HepG2 (cell line): Measurements from ENCODE around the gene PARP3. TPM values are rescaled to one million over a fixed set of nuclear protein-coding genes. Genes with fewer than 3 reads are reported as not detected.

Source experiments
- KDM3A ChIP-seq: IDR thresholded peaks from 2 replicates; pipeline ENCODE4 v1.6.1; 2018; ENCODE audit warnings: low read depth, missing compliant biosample characterization
- KDM5A ChIP-seq: fragments of 200-600 bp; sonication (generic); IDR thresholded peaks from 2 replicates; pipeline ENCODE4 v1.7.0; 2018; ENCODE audit warnings: antibody characterized with exemption, mild to moderate bottlenecking, low read length, borderline replicate concordance
- ZFP82 ChIP-seq: sonication (generic); formaldehyde crosslinking; IDR thresholded peaks from 2 replicates; pipeline ENCODE4 v1.5.1; 2020; ENCODE audit warnings: mild to moderate bottlenecking, missing genetic modification reagents, borderline replicate concordance
- ZNF12 ChIP-seq: sonication (generic); formaldehyde crosslinking; IDR thresholded peaks from 2 replicates; pipeline ENCODE4 v1.5.0; 2020; ENCODE audit warnings: missing genetic modification reagents
- ZNF335 ChIP-seq: sonication (generic); formaldehyde crosslinking; IDR thresholded peaks from 2 replicates; pipeline ENCODE4 v1.4.0; 2020; ENCODE audit warnings: missing genetic modification reagents
- ZNF431 ChIP-seq: sonication (generic); formaldehyde crosslinking; IDR thresholded peaks from 2 replicates; pipeline ENCODE4 v1.9.0; 2022; ENCODE audit warnings: missing genetic modification reagents, low read depth, mild to moderate bottlenecking, borderline replicate concordance
- ZNF652 ChIP-seq: IDR thresholded peaks from 2 replicates; pipeline ENCODE4 v1.6.1; 2016; ENCODE audit warnings: low read depth, borderline replicate concordance
- ZNF850 ChIP-seq: sonication (generic); formaldehyde crosslinking; conservative IDR thresholded peaks from 2 replicates; pipeline ENCODE4 v1.9.0; 2021; ENCODE audit warnings: mild to moderate bottlenecking, missing genetic modification reagents
- polyA plus RNA-seq, 8 experiments: library from polyadenylated mRNA; depleted of rRNA in 3 of 8; stranded (reverse) in 7 of 8; unstranded in 1 of 8; fragments of >200 nt; fragmentation: Illumina TruSeq in 4 of 8; extraction: Trizol in 4 of 8; gene quantifications; 2 replicates each; pipeline versions ENCODE4 v1.2.1 to v1.2.3, GENCODE V29; 2011 to 2016; ENCODE audit warnings: low read depth in 4 of 8, missing spikeins in 1 of 8, mixed read lengths in 1 of 8; ENCODE audit not compliant: insufficient read depth in 1 of 8
- total RNA-seq, 5 experiments: library from RNA; depleted of rRNA; stranded (reverse); fragments of >200 nt; fragmentation: Illumina TruSeq; extraction: Trizol; gene quantifications; 2 replicates each; pipeline ENCODE4 v1.2.3, GENCODE V29; 2016; ENCODE audit warnings: low read depth in 1 of 5
- TF ChIP-seq, protein P1 (sequence below), 2 experiments: fragments of 450-650 bp in 1 of 2; sonication (generic) in 1 of 2; formaldehyde crosslinking in 1 of 2; IDR thresholded peaks; 2 replicates each; pipeline versions ENCODE4 v1.6.1 to v1.8.0; 2016 to 2022; ENCODE audit warnings: antibody characterized with exemption in 1 of 2, mild to moderate bottlenecking in 1 of 2, missing genetic modification reagents in 1 of 2
- TF ChIP-seq, protein P2 (sequence below): sonication (generic); formaldehyde crosslinking; IDR thresholded peaks from 2 replicates; pipeline ENCODE4 v1.5.1; 2020; ENCODE audit warnings: missing genetic modification reagents, mild to moderate bottlenecking, borderline replicate concordance
- TF ChIP-seq, protein P3 (sequence below): sonication (generic); formaldehyde crosslinking; IDR thresholded peaks from 2 replicates; pipeline ENCODE4 v1.4.0; 2020; ENCODE audit warnings: mild to moderate bottlenecking, missing genetic modification reagents
- TF ChIP-seq, protein P4 (sequence below): sonication (generic); formaldehyde crosslinking; IDR thresholded peaks from 2 replicates; pipeline ENCODE4 v1.8.0; 2022; ENCODE audit warnings: missing genetic modification reagents, mild to moderate bottlenecking, borderline replicate concordance

Gene PARP3
- total and polyA plus RNA-seq, 2 of the 13 experiments (the other 11 are each of a cell fraction or from before 2014, with no cell fraction given), result 11.2 to 21.5 TPM

DNA sequence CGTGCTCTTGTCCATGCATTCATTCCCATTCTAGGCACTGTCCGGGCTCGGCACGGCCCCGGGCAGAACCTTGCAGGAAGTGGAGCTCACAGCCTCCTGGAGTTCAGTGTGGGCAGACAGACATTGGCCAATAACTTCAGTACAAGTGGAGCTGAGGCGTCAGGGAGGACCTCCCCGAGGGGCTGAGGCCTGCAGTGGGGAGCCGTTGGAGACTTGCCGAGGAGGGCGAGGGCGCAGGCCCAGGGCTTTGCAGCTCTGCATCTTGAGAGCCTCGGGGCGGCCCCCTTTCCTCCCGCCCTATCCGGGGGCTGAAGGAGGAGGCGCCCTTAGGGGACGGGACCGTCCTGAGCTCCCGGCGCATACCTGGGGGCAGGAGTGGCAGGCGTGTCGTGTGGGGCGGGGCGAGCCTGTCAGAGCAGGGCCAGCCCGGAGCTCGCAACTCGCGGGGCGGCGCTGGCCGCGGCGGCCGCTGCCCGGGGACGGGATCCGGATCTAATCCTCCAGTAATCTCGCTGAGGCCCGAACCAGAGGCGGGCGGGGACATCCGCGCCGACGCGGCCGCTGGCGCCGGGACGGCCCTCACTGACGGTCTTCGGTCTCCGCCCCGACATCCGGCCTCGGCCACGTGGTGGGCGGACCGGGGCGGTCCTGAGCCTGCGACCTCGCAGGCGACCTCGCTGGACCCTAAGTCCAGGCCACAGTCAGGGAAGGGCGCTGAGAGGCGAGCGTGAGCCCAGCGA is 40.8 kb downstream of the PARP3 start, which contains the start of gene ACY1 (continued):
- TF ChIP-seq, protein P1, sequence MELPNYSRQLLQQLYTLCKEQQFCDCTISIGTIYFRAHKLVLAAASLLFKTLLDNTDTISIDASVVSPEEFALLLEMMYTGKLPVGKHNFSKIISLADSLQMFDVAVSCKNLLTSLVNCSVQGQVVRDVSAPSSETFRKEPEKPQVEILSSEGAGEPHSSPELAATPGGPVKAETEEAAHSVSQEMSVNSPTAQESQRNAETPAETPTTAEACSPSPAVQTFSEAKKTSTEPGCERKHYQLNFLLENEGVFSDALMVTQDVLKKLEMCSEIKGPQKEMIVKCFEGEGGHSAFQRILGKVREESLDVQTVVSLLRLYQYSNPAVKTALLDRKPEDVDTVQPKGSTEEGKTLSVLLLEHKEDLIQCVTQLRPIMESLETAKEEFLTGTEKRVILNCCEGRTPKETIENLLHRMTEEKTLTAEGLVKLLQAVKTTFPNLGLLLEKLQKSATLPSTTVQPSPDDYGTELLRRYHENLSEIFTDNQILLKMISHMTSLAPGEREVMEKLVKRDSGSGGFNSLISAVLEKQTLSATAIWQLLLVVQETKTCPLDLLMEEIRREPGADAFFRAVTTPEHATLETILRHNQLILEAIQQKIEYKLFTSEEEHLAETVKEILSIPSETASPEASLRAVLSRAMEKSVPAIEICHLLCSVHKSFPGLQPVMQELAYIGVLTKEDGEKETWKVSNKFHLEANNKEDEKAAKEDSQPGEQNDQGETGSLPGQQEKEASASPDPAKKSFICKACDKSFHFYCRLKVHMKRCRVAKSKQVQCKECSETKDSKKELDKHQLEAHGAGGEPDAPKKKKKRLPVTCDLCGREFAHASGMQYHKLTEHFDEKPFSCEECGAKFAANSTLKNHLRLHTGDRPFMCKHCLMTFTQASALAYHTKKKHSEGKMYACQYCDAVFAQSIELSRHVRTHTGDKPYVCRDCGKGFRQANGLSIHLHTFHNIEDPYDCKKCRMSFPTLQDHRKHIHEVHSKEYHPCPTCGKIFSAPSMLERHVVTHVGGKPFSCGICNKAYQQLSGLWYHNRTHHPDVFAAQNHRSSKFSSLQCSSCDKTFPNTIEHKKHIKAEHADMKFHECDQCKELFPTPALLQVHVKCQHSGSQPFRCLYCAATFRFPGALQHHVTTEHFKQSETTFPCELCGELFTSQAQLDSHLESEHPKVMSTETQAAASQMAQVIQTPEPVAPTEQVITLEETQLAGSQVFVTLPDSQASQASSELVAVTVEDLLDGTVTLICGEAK (IDR thresholded peaks at IDR 0.05), result no peak
- TF ChIP-seq, protein P1 (CRISPR knock-in tag; IDR thresholded peaks at IDR 0.05), result peak; percentile 75; the same call in 1 of the 2 replicates
- no peak for TF ChIP-seq ZFP82
- no peak for TF ChIP-seq ZNF850 (CRISPR knock-in tag)
- peak; percentile 43; the same call in 1 of the 2 replicates for TF ChIP-seq ZNF12 (CRISPR knock-in tag)
- TF ChIP-seq, protein P2, sequence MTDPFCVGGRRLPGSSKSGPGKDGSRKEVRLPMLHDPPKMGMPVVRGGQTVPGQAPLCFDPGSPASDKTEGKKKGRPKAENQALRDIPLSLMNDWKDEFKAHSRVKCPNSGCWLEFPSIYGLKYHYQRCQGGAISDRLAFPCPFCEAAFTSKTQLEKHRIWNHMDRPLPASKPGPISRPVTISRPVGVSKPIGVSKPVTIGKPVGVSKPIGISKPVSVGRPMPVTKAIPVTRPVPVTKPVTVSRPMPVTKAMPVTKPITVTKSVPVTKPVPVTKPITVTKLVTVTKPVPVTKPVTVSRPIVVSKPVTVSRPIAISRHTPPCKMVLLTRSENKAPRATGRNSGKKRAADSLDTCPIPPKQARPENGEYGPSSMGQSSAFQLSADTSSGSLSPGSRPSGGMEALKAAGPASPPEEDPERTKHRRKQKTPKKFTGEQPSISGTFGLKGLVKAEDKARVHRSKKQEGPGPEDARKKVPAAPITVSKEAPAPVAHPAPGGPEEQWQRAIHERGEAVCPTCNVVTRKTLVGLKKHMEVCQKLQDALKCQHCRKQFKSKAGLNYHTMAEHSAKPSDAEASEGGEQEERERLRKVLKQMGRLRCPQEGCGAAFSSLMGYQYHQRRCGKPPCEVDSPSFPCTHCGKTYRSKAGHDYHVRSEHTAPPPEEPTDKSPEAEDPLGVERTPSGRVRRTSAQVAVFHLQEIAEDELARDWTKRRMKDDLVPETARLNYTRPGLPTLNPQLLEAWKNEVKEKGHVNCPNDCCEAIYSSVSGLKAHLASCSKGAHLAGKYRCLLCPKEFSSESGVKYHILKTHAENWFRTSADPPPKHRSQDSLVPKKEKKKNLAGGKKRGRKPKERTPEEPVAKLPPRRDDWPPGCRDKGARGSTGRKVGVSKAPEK (CRISPR knock-in tag), result no peak
- peak; percentile 45; the same call in 1 of the 2 replicates for TF ChIP-seq KDM5A
- TF ChIP-seq, protein P3, sequence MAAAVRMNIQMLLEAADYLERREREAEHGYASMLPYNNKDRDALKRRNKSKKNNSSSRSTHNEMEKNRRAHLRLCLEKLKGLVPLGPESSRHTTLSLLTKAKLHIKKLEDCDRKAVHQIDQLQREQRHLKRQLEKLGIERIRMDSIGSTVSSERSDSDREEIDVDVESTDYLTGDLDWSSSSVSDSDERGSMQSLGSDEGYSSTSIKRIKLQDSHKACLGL (CRISPR knock-in tag), result no peak
- TF ChIP-seq, protein P4, sequence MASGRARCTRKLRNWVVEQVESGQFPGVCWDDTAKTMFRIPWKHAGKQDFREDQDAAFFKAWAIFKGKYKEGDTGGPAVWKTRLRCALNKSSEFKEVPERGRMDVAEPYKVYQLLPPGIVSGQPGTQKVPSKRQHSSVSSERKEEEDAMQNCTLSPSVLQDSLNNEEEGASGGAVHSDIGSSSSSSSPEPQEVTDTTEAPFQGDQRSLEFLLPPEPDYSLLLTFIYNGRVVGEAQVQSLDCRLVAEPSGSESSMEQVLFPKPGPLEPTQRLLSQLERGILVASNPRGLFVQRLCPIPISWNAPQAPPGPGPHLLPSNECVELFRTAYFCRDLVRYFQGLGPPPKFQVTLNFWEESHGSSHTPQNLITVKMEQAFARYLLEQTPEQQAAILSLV (CRISPR knock-in tag), result no peak; the same call in none of the 2 replicates
- peak; percentile 52; the same call in 1 of the 2 replicates for TF ChIP-seq ZNF335 (CRISPR knock-in tag)
- peak; percentile 82 for TF ChIP-seq ZNF431 (CRISPR knock-in tag)
- no peak for TF ChIP-seq ZNF652 (CRISPR knock-in tag)
- peak; percentile 44; the same call in 1 of the 2 replicates for TF ChIP-seq KDM3A (CRISPR knock-in tag)
